Upper lobe of left lung (tissue), 6 donors: ENCODE measurements around the gene DIAPH2. TPM values are rescaled to one million over a fixed set of nuclear protein-coding genes. Genes with fewer than 3 reads are reported as not detected.

Experiments used
- ATAC-seq, 2 donors: fragments of 200-7000 bp; cut with Tn5 transposase; one replicate each; pipeline ENCODE4 v1.9.1; 2022; ENCODE audit warnings: mild to moderate bottlenecking in 2 of 2, moderate library complexity in 2 of 2; ENCODE audit not compliant: low FRiP score in 2 of 2
- DNase-seq, 2 donors: peaks; one replicate each; pipeline ENCODE4 v3.0.0-alpha.2; 2019 to 2020
- H3K27ac ChIP-seq, 4 donors: fragments of 200-600 bp; sonication (generic); one replicate each; pipeline ENCODE4 v1.5.1; 2016 to 2019
- H3K27me3 ChIP-seq, 4 donors: fragments of 200-600 bp; sonication (generic); one replicate each; pipeline ENCODE4 v1.5.1; 2017 to 2019
- H3K36me3 ChIP-seq, 4 donors: fragments of 200-600 bp; sonication (generic); one replicate each; pipeline ENCODE4 v1.5.1; 2016 to 2019
- H3K4me1 ChIP-seq, 4 donors: fragments of 200-600 bp; sonication (generic); one replicate each; pipeline ENCODE4 v1.5.1; 2018 to 2019
- H3K4me3 ChIP-seq, 4 donors: fragments of 200-600 bp; sonication (generic); one replicate each; pipeline ENCODE4 v1.5.1; 2017 to 2019; ENCODE audit warnings: mild to moderate bottlenecking in 2 of 4, moderate library complexity in 1 of 4
- H3K9me3 ChIP-seq, 4 donors: fragments of 200-600 bp; sonication (generic); one replicate each; pipeline ENCODE4 v1.5.1; 2018 to 2019
- EP300 ChIP-seq, 4 donors: sonication (generic); formaldehyde crosslinking; IDR thresholded peaks; one replicate each; pipeline ENCODE4 v1.5.1; 2017; ENCODE audit warnings: antibody characterized with exemption in 4 of 4, control low read depth in 2 of 4
- POLR2A ChIP-seq, 4 donors: fragments of 450-650 bp; IDR thresholded peaks; one replicate each; pipeline ENCODE4 v1.5.1; 2016 to 2017; ENCODE audit warnings: antibody characterized with exemption in 4 of 4, mild to moderate bottlenecking in 2 of 4
- POLR2AphosphoS5 ChIP-seq, 2 donors: sonication (generic); formaldehyde crosslinking; IDR thresholded peaks; one replicate each; pipeline ENCODE4 v1.5.1; 2017; ENCODE audit warnings: antibody characterized with exemption in 2 of 2
- WGBS, 2 donors: methylation state at CpG; one replicate each; pipeline ENCODE4 v1.1.5; 2017 to 2018; 5-methylcytosine and 5-hydroxymethylcytosine counted together
- total RNA-seq, 6 donors: library from RNA; depleted of rRNA in 4 of 6; stranded (reverse); fragments of >200 nt in 4 of 6; gene quantifications; one replicate each; pipeline versions ENCODE4 v1.1.0 to v1.2.1, GENCODE V29; 2016 to 2021
- TF ChIP-seq, protein P1 (sequence below), 6 experiments: fragments of 450-650 bp in 4 of 6; fragments of 200-600 bp in 2 of 6; sonication (generic) in 2 of 6; IDR thresholded peaks; one replicate each; pipeline ENCODE4 v1.5.1; 2016 to 2019; ENCODE audit warnings: antibody characterized with exemption in 6 of 6
- donor health status: DM: no; HTN: no; CAD: no; lungs with moderate emphysema.
- donor health status: DM: no; HTN: yes; CAD: no; lungs with severe emphysema.

The DIAPH2 gene
- total RNA-seq, 6 donors from 2014 or later: 22.5 to 107 (median 44.1) TPM

GRCh38 chrX:97199501-97199900, 514.9 kb downstream of the DIAPH2 start:
- Histone ChIP-seq H3K36me3 (no peaks in the 10 kb centered on the region), H3K9me3 (no peaks in the 10 kb centered on the region), H3K4me3 (no peak overlapping the region), H3K27me3 (no peaks in the 10 kb centered on the region), H3K4me1 (no peaks in the 10 kb centered on the region), H3K27ac (no peak overlapping the region)
- 70 to 76% methylated on average over 2 of the region's 2 CpGs for WGBS, 2 donors
- no peak for ATAC-seq
- TF ChIP-seq POLR2A (IDR thresholded peaks at IDR 0.05) (no peak), EP300 (IDR thresholded peaks at IDR 0.05) (no peak), POLR2AphosphoS5 (IDR thresholded peaks at IDR 0.05) (no peak)
- TF ChIP-seq, protein P1, sequence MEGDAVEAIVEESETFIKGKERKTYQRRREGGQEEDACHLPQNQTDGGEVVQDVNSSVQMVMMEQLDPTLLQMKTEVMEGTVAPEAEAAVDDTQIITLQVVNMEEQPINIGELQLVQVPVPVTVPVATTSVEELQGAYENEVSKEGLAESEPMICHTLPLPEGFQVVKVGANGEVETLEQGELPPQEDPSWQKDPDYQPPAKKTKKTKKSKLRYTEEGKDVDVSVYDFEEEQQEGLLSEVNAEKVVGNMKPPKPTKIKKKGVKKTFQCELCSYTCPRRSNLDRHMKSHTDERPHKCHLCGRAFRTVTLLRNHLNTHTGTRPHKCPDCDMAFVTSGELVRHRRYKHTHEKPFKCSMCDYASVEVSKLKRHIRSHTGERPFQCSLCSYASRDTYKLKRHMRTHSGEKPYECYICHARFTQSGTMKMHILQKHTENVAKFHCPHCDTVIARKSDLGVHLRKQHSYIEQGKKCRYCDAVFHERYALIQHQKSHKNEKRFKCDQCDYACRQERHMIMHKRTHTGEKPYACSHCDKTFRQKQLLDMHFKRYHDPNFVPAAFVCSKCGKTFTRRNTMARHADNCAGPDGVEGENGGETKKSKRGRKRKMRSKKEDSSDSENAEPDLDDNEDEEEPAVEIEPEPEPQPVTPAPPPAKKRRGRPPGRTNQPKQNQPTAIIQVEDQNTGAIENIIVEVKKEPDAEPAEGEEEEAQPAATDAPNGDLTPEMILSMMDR (IDR thresholded peaks at IDR 0.05): no peak
- DNase-seq: no peak

- TF ChIP-seq, protein P1 (IDR thresholded peaks at IDR 0.05): no peak
- TF ChIP-seq POLR2AphosphoS5 (IDR thresholded peaks at IDR 0.05) (no peak), EP300 (IDR thresholded peaks at IDR 0.05) (no peak), POLR2A (IDR thresholded peaks at IDR 0.05) (no peak)
- no peaks in the 10 kb centered on the region for H3K9me3 ChIP-seq
- no peak overlapping the region for H3K27ac ChIP-seq
- no peaks in the 10 kb centered on the region for H3K27me3 ChIP-seq
- H3K36me3 ChIP-seq: no peaks in the 10 kb centered on the region
- no peaks in the 10 kb centered on the region for H3K4me1 ChIP-seq
- WGBS, 2 donors: 58% methylated on average over 8 of the region's 9 CpGs; no CpG with 5 or more reads in 1 of the 2 donors
- DNase-seq (no peak), ATAC-seq (no peak)
- no peak overlapping the region for H3K4me3 ChIP-seq
Observed at GRCh38 chrX:97200454-97200853, 515.8 kb downstream of the DIAPH2 start.

GRCh38 chrX:97210501-97210900, 525.9 kb downstream of the DIAPH2 start:
- H3K27ac ChIP-seq: no peak overlapping the region
- no peaks in the 10 kb centered on the region for H3K36me3 ChIP-seq
- no peak for ATAC-seq
- H3K27me3 ChIP-seq: no peaks in the 10 kb centered on the region
- TF ChIP-seq, protein P1 (IDR thresholded peaks at IDR 0.05): no peak
- TF ChIP-seq POLR2AphosphoS5 (IDR thresholded peaks at IDR 0.05): no peak
- no peak for TF ChIP-seq POLR2A (IDR thresholded peaks at IDR 0.05)
- TF ChIP-seq EP300 (IDR thresholded peaks at IDR 0.05): no peak
- no peaks in the 10 kb centered on the region for H3K9me3 ChIP-seq
- no peak overlapping the region for H3K4me3 ChIP-seq
- 89 to 90% methylated on average over 2 of the region's 2 CpGs for WGBS, 2 donors
- no peaks in the 10 kb centered on the region for H3K4me1 ChIP-seq
- no peak for DNase-seq

DNA sequence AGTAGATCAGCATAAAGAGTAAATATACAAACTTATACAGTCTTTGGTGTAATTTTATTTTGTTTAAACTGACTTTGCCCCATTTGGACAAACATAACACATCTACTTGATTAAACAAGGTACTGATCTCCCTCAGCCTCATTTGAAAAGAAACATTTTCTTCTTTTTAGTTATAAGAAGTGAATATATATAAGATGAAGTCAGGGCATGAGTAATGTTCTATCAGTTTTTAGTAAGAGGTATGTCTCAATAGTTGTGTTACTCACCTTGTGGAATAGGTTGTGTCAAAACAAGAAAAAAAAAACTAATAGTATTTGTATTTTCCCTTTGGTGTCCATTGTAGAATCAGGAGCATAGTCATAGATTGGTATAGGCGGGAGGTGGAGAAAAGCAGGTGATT, 526.4 kb downstream of the DIAPH2 start:
- Histone ChIP-seq H3K27me3 (no peaks in the 10 kb centered on the region), H3K9me3 (no peaks in the 10 kb centered on the region), H3K4me1 (no peaks in the 10 kb centered on the region), H3K4me3 (no peak overlapping the region), H3K27ac (no peak overlapping the region), H3K36me3 (no peaks in the 10 kb centered on the region)
- TF ChIP-seq POLR2A (IDR thresholded peaks at IDR 0.05) (no peak), EP300 (IDR thresholded peaks at IDR 0.05) (no peak), POLR2AphosphoS5 (IDR thresholded peaks at IDR 0.05) (no peak)
- TF ChIP-seq, protein P1 (IDR thresholded peaks at IDR 0.05): no peak
- ATAC-seq (no peak), DNase-seq (no peak)
- 88 to 100% methylated on average over 1 of the region's 1 CpG for WGBS, 2 donors

DNA sequence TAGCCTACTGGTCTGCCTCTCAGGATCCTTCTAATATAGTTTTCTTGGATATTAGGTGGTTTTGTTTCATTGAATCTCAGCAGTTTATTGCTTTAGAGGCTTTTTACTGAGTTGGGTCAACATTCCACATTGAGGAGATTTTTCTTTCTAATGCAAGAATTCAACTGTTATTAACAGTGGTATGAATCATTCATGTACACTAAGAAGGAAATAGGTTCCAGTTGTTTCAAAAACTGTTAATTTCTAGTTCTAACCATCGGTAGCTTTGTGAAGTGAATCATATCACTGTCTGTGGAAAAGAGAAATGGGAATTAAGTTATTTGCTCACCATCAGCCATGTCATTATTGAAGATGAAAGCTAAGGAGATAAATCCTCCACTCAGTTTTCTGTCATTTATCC, 530.5 kb downstream of the DIAPH2 start:
- WGBS, 2 donors: 84 to 92% methylated on average over 1 of the region's 1 CpG
- DNase-seq: no peak
- Histone ChIP-seq H3K9me3 (no peaks in the 10 kb centered on the region), H3K36me3 (no peaks in the 10 kb centered on the region), H3K27ac (no peak overlapping the region), H3K4me3 (no peak overlapping the region), H3K4me1 (no peaks in the 10 kb centered on the region), H3K27me3 (no peaks in the 10 kb centered on the region)
- TF ChIP-seq, protein P1 (IDR thresholded peaks at IDR 0.05): no peak
- TF ChIP-seq POLR2AphosphoS5 (IDR thresholded peaks at IDR 0.05) (no peak), POLR2A (IDR thresholded peaks at IDR 0.05) (no peak), EP300 (IDR thresholded peaks at IDR 0.05) (no peak)
- ATAC-seq: no peak
